GM19372 (cell line): ENCODE results near the gene CNTN4.
"Not testable (repeated sequence)": the region's sequence is repeated elsewhere in the genome, so short reads cannot be mapped to it uniquely, and the experiment has no call there.

ENCODE experiments used
- ATAC-seq: cut with Tn5 transposase; IDR thresholded peaks from one replicate; pipeline ENCODE4 v1.9.1; 2021; ENCODE audit warnings: mild to moderate bottlenecking, low read depth, moderate library complexity; ENCODE audit not compliant: unreplicated experiment

Gene CNTN4

DNA sequence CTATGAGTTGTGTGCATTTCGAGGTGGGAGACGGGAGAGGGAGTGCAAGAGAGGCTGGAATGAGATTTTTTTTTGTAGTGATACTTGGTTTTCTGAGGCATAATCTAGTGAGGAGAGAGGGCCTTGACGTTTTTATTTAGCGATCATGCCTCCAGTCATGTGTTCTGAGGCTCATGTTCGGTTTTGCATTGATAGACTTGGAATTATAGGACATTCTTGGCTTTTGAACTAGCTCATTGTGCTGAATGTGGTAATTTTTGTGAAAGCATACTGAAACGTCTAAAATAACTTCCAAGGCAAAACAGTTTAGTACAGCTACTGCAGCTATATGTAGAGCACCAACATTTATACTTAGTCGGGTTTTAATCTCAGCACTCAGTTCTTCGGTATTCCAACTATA lies 408.1 kb downstream of the CNTN4 start:
- no peak for ATAC-seq

DNA sequence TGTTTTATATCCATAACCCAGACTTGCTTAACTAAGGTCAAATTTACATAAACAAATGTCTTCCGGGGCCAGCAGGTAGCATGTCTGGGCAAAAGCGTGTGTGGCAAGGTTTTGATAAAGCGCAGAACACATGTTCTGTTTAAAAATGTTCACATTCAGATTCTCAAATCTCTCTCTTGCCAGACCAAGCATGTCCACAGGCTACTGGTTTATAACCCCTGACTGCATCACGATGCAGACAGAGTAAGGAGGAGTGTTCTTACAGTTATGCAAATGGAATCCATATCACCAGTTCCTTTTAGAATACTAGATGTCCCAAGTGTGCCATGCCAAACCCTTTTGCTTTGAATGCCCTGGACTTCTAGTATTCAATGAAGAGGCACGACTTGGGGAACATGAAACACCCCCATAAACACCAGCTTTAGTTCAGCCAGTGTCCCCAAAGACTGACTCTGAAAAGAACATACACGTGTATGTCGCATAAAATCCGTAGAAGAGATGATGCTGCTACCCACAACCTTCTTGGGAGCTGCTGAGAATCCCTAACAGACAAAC lies 412.0 kb downstream of the CNTN4 start:
- no peak for ATAC-seq

DNA sequence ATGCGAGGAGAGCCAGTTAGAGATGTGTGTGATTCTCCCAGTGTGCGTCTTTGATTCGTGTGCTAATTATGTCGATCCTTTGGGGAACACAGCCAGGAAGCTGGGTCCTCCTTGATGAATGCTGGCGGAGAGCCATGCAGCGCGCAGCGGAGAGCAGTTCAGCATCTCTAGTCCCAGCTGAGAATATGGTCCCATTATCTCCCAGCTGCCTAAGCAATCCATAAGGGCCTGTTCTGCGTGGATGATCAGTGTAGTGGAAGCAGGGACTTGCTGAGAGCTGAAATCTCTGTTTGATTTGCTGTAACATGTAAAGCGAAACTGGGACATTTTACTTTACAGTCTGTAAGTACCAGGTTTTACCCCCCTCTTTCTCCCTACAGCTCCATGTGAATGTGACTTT lies 412.7 kb downstream of the CNTN4 start:
- no peak for ATAC-seq

DNA sequence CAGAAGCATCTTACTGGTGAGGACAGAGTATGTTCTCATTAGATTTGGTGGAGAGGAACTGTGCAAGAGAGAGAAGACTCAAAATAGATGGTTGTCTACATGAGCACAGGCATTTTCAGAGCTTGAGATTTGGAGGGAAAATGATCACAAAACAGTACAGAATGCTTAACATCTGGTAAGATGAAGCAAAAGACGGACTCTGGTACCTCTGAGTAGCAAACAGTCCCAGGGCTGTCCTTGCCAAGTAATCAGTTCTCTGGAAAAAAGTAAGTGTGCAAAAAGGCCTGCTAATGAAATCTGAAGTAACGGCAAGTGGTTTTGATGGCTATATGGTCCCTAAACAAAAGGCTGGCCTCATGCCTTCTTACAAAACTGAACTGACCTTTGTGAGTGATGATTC lies 414.2 kb downstream of the CNTN4 start:
- no peak for ATAC-seq

DNA sequence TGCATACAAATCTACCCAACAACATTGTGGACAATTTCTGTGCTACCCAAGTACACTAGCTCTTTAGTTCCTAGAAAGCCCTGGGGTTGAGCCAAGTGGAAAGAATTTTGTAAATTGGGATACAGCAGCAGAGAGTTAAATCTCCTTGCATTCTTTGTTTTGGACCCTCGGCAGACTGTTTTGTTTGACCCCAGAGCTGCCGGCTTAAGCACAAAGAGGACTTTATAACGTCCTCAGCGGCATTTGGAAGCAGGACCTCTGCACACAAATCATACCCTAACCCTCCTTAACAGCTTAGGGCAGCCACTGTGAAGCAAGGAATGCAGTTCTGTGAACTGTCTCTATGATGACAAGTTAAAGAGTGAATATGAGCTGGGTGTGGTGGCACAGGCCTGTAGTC lies 415.3 kb downstream of the CNTN4 start:
- ATAC-seq, result no peak

DNA sequence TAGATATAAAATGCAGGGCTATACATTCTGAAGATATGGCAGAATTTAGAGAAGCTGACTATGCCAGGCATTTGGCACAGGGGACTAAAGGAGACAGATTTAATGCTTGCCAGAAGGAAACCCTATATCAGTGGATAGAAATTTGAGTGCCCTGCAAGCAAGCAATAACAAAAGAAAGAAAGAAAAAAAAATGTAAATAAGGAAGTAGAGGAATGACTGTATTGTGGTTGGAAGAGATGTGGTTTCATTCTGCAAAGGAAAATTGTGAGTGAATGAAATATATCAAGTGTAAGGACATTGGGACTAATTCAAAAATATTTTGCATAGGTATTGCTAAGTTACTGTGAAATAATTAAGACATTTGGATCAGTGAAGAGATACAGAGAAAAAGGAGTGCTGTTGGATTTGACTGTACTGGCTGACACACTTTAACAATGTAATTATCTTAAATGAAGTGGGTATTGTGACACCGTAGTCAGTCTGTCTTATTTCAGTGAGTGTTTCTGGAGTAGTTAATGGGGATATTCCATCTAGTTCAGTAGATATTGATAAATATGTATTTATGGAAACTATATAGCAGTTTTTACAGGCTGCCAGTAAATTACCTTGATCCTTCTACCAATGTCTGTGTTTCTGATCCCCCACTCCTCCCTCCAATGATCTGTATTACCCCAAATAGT lies 418.2 kb downstream of the CNTN4 start:
- no peak for ATAC-seq

DNA sequence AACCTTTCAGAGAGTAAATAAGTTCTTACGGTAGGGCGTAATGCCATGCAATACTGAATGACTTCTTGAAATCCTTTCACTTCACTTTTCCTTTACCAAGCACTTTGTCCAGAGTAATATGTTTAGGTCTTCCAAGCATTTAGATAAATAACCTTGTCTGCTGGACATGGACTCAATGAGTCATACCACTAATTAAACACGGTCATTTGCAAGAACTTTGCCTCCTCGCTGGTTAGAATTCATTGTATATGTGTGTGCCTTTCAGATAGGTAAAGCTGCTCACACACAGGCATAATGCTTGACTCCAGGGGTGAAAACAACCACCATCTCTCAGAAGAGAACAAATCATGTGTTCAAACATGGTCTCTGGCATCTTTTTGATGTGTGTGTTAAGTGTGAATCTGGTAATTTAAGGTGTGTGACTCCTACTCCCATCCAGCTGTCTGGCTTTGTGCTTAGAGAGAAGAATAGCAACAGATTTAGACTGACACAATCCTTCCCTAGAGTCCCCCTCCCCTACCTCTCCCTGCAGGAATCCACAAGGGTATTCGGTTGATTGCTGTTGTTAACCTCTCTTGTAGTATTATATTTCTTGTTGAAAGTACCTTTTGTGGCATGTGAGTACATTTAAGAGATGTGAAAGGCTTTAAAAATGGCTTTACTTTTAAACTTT lies 419.0 kb downstream of the CNTN4 start:
- ATAC-seq, result no peak

DNA sequence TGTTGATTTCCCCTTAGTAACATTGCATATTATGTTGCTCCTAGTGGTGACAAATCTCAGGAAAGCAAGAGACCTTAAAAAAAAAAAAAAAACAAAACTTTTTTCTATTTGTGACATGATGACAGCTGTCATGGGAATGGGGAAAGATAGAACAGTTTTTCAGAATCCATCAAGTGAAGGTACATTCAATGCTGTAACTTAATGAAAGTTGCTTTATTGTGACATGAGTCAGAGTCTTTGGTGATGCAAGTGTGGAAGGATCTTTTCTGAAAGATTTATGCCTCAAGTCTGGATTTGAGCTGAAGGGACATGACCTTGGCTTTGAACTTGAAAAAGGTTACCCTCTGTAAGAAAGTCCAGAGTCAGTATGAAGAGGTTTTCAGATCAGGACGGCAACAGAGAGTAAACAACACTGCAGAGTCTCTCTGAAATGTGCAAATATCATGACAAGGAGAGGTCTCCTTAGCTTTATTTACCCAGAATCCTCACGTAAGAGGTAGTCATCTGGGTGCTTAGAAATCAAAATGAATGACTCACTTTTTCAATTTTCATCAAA lies 424.7 kb downstream of the CNTN4 start:
- no peak for ATAC-seq

DNA sequence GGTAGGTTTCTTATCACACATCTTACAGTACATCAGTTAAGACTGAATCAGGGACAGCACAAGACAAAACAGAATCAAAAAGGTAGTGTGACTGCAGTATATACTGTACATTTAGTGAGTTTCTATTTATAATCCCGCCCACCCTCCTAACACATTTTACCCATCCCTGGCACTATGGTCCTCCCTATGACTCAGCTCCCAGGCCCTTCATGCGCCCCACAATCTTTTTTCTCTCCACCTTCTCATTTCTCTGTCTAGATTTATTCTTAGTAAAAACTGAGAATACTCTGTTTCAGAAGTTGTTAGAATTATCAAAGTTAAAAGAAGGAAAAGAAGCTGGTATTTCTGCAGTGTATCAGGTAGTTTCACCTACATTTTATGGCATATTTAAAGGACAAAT lies 427.3 kb downstream of the CNTN4 start:
- ATAC-seq, result no peak

DNA sequence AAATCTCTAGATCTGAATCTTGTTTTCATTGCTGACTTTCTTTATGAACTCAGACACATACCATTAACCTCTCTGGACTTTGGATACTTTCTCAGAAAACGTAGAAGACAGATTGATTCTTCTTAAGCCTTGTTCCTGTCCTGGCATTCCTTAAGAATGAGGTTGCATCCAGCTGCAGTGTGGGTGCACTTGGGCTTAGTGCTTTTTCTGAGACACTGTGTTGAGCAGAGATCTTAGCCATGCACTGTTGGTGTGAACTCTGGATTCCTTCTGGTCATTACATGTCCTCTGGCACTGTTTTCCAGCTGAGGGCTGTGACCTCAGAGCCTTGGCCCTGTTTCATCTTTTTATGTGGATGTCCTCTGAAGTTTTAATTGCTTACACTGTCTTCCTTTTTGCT lies 428.3 kb downstream of the CNTN4 start:
- no peak for ATAC-seq

DNA sequence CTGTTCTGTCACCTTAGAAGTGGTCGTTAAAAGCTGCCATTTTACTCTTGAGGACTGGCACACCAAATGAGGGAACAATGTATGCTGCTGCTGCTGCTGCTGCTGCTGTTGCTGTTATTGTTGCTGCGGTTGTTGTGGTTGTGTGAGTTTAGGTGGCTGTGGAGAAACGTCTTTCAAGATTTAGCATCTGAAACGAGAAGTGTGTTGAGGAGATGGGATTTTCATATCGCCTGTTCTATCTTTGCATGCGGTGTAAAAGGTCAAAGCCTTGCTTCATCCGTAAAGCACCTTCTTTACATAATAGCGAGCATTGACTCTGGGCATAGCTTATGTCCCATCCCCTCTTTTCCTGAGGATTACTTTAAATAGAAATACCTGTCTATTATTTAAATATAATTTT lies 428.7 kb downstream of the CNTN4 start:
- ATAC-seq, result not testable (repeated sequence)

DNA sequence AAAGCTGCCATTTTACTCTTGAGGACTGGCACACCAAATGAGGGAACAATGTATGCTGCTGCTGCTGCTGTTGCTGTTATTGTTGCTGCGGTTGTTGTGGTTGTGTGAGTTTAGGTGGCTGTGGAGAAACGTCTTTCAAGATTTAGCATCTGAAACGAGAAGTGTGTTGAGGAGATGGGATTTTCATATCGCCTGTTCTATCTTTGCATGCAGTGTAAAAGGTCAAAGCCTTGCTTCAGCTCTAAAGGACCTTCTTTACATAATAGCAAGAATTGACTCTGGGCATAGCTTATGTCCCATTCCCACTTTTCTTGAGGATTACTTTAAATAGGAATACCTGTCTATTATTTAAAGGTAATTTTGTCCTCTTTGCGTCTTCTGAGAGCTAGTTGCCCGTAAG lies 436.1 kb downstream of the CNTN4 start:
- ATAC-seq, result not testable (repeated sequence)

DNA sequence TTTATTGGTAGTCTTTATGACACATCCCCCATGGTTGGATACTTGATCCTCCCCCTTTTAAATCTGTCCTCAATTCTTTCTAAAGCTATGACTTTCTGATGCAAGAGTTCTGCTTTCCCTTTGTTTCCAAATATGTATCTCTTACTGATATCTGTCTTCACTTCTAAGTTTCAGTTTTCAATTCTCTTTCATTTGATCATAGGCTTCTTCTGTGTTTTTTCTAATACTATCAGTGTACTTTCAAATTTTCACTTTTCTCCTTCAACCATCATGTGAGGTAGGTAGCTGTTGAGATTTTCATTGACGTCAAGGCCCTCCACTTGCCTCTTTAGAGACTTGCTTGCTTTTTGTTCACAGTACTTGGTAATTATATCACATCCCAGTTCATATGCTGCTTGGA lies 436.5 kb downstream of the CNTN4 start:
- ATAC-seq, result no peak

DNA sequence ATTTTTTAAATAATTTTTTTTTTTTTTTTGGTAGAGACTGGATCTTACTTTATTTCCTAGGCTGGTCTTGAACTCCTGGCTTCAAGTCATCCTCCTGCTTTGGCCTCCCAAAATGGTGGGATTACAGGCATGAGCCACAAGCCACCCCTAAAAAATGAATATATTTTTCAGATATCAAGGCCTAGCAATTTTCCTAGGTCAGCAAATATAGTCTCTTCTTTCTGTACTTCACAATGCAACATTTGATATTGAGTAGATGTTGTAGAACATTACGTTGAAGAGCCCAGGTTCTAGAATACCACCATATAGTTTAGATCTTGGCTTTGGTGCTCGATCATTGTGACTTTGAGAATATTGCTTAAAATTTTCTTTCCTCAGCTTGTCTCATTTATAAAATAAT lies 437.9 kb downstream of the CNTN4 start:
- ATAC-seq, result no peak

DNA sequence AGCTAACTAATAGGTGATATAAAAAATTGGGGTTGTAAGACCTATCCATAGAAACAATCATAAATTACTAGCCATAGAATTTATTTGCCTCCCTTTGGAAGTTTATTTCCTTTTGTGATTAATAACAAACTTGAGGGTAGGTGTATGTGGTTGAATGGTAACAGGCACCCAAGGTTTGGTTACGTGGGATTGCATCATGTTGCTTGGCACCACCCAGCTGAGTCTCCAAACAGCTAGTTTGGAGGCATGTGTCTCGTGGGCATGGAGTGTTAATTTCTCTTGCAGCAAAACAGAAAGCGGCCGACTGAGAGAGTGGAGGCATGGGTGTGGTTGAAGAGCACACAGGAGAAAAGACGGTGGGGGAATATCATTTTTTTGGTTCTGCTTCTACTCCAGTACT lies 441.4 kb downstream of the CNTN4 start:
- ATAC-seq, result no peak

DNA sequence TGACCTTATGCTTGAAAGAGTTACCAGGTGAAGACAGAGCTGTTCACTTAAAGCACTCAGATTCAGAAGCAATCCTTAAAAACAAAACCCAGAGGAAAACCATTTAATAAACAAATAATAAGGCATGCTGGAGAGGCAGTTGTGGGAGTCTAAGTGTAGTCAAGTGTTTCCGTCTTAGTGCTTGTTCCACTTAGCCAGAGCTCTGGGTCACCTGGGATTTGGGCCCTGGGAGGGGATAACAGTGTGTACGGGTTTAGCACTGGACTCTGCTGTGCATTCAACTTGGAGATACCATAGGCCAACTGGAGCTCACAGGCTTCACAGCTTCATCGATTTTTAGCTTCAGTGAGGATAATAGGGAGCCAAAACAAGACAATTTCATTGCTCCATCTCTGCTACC lies 444.6 kb downstream of the CNTN4 start:
- ATAC-seq, result no peak

DNA sequence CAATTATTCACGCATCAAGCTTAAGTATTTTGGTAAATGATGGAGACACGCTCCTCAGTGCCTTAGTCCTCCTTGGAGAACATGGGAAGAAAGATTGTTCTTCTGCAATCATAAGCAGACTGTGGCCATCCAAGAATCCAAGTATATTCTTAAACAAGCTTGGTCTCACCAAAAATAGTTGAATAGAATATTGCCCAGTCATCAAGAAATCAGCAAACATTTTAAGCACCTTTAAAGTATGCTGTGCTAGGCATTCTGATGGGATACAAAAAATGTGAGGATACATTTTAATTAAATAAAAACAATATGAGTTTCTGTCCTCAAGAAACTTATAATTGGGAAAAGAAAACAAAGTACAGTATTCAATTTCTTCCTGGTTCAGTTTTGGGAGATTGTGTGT lies 445.5 kb downstream of the CNTN4 start:
- no peak for ATAC-seq

DNA sequence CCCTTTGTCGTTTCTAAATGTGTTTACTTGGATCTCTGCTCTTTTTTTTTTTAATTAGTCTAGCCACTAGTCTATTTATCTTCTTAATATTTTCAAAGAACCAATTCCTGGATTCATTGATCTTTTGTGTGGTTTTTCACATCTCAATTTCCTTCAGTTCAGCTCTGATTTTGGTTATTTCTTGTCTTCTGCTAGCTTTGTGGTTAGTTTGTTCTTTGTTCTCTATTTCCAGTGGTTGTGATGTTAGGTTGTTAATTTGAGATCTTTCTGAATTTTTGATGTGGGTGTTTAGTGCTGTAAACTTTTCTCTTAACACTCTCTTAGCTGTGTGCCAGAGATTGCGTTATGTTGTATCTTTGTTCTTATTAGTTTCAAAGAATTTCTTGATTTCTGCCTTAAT lies 446.1 kb downstream of the CNTN4 start:
- no peak for ATAC-seq

DNA sequence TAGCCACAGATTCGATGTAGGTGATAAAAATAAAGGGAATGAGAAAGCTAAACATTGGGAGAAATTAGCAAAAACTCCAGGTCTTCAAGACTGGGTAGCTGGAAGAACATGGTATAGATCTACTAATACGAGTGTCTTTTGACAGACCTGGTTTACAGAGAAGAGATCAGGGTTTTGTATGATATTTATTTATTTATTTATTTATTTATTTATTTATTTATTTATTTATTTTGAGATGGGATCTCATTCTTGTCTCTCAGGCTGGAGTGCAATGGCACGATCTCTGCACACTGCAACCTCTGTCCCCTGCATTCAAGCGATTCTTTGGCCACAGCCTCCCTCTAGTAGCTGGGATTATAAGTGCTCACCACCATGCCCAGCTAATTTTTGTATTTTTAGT lies 448.4 kb downstream of the CNTN4 start:
- no peak for ATAC-seq

DNA sequence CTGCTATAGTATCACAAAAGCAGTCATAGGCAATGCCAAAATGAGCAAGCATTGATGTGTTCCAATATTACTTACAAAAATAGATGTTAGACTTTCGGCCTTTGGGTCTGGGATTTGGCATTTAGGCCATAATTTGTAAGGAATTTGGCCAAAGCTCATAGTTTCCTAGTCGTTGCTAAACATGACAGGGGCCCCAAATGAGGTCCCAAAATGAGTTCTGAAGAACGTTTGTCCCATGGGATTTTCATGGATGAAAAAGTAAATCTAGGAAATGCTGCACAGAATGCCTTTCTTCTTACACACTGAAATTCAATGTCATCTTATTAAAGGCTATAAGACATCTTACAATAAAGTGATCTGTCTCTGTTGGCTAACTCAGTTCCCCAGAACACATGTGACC lies 456.0 kb downstream of the CNTN4 start:
- no peak for ATAC-seq

DNA sequence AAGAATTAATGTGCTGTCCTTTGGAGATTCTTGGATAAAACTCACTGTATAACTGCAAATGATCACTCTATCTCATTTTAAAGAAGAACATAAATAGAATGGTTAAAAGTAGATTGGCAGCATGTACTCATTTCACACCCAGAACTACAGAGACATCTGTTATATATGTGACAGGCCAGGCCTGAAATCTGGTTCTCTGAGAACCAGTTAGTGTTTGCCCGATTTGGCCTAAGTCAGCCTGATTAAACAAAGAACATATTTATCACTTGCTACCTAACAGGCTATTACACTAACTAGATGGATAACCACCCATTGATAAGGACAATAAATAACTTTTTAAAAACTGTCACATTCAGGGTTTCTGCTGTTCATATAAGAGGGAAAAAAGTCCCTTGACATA lies 460.1 kb downstream of the CNTN4 start:
- ATAC-seq, result no peak

DNA sequence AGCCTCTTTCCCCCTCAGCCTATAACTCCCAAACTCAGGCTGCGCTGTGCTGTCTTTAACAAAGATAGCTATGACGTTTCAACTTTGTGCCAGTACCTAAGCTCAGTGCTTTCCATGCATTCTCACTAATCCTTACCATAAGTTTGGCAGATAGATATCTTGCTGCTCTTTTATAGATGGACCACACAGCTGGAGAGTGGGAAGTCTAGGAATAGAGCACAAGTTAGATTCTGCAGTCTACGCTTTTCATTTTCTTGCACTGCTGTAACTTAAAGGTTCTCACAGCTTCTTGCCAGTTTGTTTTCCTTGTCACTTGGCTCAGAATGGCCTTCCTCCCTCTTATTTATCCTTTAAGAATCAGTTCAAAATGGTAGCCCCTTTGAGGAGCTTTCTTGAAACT lies 468.8 kb downstream of the CNTN4 start:
- ATAC-seq, result no peak
